Gastroesophageal sphincter (tissue), 3 donors: ENCODE results near the gene XDH.

ENCODE experiments used
- CTCF ChIP-seq, 4 experiments: fragments of 200-600 bp in 2 of 4; fragments of 450-650 bp in 2 of 4; sonication (generic) in 1 of 4; IDR thresholded peaks; one replicate each; pipeline ENCODE4 v1.5.1; 2017 to 2019; ENCODE audit warnings: antibody characterized with exemption in 4 of 4, mild to moderate bottlenecking in 2 of 4, moderate library complexity in 2 of 4
- POLR2AphosphoS5 ChIP-seq: sonication (generic); formaldehyde crosslinking; IDR thresholded peaks from one replicate; pipeline ENCODE4 v1.6.1; 2017; ENCODE audit warnings: antibody characterized with exemption

- TF ChIP-seq CTCF (IDR thresholded peaks at IDR 0.05) (no peak), POLR2AphosphoS5 (no peak)
Measured at GRCh38 chr2:31322371-31322770, 92.2 kb downstream of the XDH start.
